ENCODE data around the gene DPP8. TPM values are rescaled to one million over a fixed set of nuclear protein-coding genes. Genes with fewer than 3 reads are reported as not detected.

The DPP8 gene
- total RNA-seq, 1 experiment from 2014 or later = 25.1 TPM

DNA sequence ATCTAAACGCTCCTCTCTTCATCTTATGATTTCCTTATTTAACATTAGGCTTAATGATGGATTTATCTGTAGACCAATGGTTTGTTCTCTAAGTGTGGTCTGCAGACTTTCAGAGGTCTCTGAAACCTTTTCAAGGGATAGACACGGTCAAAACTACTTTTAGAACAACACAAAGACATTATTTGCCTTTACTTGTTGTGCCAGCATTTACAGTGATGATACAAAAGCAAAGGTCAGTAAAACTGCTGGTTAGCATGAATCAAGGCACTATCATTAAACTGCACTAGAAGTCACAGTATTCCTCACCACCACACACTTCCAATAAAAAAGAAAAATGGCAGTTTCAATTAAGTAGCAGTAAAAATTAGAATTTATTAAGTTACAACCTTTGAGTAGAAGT, 70.3 kb downstream of the DPP8 start:
- Histone ChIP-seq H3K4me2 (no peak overlapping the region), H2AFZ (no peak overlapping the region), H3K4me1 (replicated peaks; ENCODE audit: insufficient read depth) (no peaks in the 10 kb centered on the region), H4K20me1 (ENCODE audit: insufficient read depth) (no peaks in the 10 kb centered on the region), H3K9me2 (ENCODE audit: insufficient read depth) (no peaks in the 10 kb centered on the region), H3K79me2 (ENCODE audit: low read depth) (no peaks in the 10 kb centered on the region), H3K36me3 (ENCODE audit: low read depth) (0 out of 2 replicates have a peak, but pooled peaks cover 10% of the 10 kb centered on the region), H3K9me3 (ENCODE audit: insufficient read depth, low read depth) (no peaks in the 10 kb centered on the region), H3F3A (ENCODE audit: insufficient read depth, low read depth) (no peaks in the 10 kb centered on the region), H3K27ac (no peak overlapping the region), H3K27me3 (ENCODE audit: insufficient read depth, low read depth) (no peaks in the 10 kb centered on the region), H3K4me3 (no peak overlapping the region)
- ChIA-PET POLR2A (ENCODE audit: unreplicated experiment) (no interaction called here), CTCF (no interaction called here)
- intact Hi-C loops (cut with micrococcal nuclease; ENCODE audit: unreplicated experiment) = no loop called here
- DNase-seq = no peak
- TF ChIP-seq, protein P1, sequence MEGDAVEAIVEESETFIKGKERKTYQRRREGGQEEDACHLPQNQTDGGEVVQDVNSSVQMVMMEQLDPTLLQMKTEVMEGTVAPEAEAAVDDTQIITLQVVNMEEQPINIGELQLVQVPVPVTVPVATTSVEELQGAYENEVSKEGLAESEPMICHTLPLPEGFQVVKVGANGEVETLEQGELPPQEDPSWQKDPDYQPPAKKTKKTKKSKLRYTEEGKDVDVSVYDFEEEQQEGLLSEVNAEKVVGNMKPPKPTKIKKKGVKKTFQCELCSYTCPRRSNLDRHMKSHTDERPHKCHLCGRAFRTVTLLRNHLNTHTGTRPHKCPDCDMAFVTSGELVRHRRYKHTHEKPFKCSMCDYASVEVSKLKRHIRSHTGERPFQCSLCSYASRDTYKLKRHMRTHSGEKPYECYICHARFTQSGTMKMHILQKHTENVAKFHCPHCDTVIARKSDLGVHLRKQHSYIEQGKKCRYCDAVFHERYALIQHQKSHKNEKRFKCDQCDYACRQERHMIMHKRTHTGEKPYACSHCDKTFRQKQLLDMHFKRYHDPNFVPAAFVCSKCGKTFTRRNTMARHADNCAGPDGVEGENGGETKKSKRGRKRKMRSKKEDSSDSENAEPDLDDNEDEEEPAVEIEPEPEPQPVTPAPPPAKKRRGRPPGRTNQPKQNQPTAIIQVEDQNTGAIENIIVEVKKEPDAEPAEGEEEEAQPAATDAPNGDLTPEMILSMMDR (conservative IDR thresholded peaks at IDR 0.05) = no peak
- TF ChIP-seq EZH2 (IDR thresholded peaks at IDR 0.05; ENCODE audit: low read depth) = no peak
- no TSS peak for BruUV-seq (replicated peaks)

DNA sequence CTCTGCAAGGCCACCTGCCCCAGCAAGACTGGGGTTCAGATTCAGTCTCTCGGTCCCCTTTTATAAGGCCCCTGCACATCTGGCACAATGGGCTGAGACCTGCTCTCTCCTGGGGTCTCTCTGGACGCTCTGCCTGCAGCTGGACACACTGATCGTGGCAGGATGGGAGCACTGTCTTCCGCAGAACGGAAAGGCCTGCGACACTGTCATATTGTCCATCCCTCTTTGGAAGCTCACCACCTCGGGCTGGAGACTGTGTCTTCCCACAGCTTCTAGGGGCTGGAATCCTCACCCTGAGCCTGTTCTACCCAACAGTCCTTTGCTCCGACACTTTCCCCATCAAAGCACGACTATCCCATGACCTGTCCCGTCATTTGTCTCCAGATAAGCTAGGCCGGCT, 83.3 kb downstream of the DPP8 start:
- Histone ChIP-seq H3K9me3 (ENCODE audit: insufficient read depth, low read depth) (no peaks in the 10 kb centered on the region), H3K4me3 (no peak overlapping the region), H3K4me2 (no peak overlapping the region), H3K9me2 (ENCODE audit: insufficient read depth) (no peaks in the 10 kb centered on the region), H3F3A (ENCODE audit: insufficient read depth, low read depth) (no peaks in the 10 kb centered on the region), H4K20me1 (ENCODE audit: insufficient read depth) (no peaks in the 10 kb centered on the region), H3K27me3 (ENCODE audit: insufficient read depth, low read depth) (no peaks in the 10 kb centered on the region), H3K4me1 (replicated peaks; ENCODE audit: insufficient read depth) (no peaks in the 10 kb centered on the region), H3K79me2 (ENCODE audit: low read depth) (no peaks in the 10 kb centered on the region), H3K36me3 (ENCODE audit: low read depth) (no peaks in the 10 kb centered on the region), H2AFZ (no peak overlapping the region), H3K27ac (no peak overlapping the region)
- no TSS peak for BruUV-seq (replicated peaks)
- intact Hi-C loops (cut with micrococcal nuclease; ENCODE audit: unreplicated experiment) = no loop called here
- ChIA-PET CTCF (no interaction called here), POLR2A (ENCODE audit: unreplicated experiment) (interaction anchor here (0.5 kb wide), 1 partner anchor 18 kb away, joined by 3 read pairs; no protein-coding TSS in a partner anchor)
- TF ChIP-seq, protein P1 (conservative IDR thresholded peaks at IDR 0.05) = no peak
- TF ChIP-seq EZH2 (IDR thresholded peaks at IDR 0.05; ENCODE audit: low read depth) = no peak
- no peak for DNase-seq

DNA sequence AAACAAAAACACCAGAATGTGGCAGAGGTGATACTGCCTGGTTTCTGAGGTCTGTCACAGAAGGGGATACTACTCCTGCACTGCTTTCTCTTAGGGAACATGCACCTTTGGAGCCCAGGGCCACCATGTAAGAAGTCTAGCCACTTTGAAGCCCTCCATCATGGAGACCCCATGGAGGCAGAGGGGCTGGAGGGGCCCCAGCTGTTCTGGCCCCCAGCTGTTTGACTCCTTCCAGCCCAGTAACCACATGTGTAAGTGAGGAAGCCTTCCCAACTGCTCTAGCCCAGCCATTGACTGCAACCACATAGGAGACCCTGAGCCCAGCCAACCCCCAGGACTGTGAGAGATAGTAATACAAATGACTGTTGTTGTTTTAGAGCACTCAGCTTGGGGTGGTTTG, 85.8 kb downstream of the DPP8 start:
- POLR2A ChIA-PET (ENCODE audit: unreplicated experiment) = no interaction called here
- no peaks in the 10 kb centered on the region for H3F3A ChIP-seq (ENCODE audit: insufficient read depth, low read depth)
- TF ChIP-seq, protein P1 (conservative IDR thresholded peaks at IDR 0.05) = no peak
- TF ChIP-seq EZH2 (IDR thresholded peaks at IDR 0.05; ENCODE audit: low read depth) = no peak
- CTCF ChIA-PET = interaction anchor here (0.7 kb wide), 1 partner anchor 112 kb away, joined by 5 read pairs; no protein-coding TSS in a partner anchor
- no peaks in the 10 kb centered on the region for H4K20me1 ChIP-seq (ENCODE audit: insufficient read depth)
- no peak for DNase-seq
- H3K36me3 ChIP-seq (ENCODE audit: low read depth) = no peaks in the 10 kb centered on the region
- no peak overlapping the region for H3K4me2 ChIP-seq
- no peaks in the 10 kb centered on the region for H3K79me2 ChIP-seq (ENCODE audit: low read depth)
- H2AFZ ChIP-seq = no peak overlapping the region
- H3K4me3 ChIP-seq = no peak overlapping the region
- no peak overlapping the region for H3K27ac ChIP-seq
- no peaks in the 10 kb centered on the region for H3K9me3 ChIP-seq (ENCODE audit: insufficient read depth, low read depth)
- no TSS peak for BruUV-seq (replicated peaks)
- H3K27me3 ChIP-seq (ENCODE audit: insufficient read depth, low read depth) = no peaks in the 10 kb centered on the region
- no peaks in the 10 kb centered on the region for H3K4me1 ChIP-seq (replicated peaks; ENCODE audit: insufficient read depth)
- H3K9me2 ChIP-seq (ENCODE audit: insufficient read depth) = no peaks in the 10 kb centered on the region
- intact Hi-C loops (cut with micrococcal nuclease; ENCODE audit: unreplicated experiment) = no loop called here

All from PC-9 (cell line).